Stimulated activated memory B cell treated with anti-CD40 and anti-IgM and Interleukin-4, amounts not matched to agents 10 μg/mL and 1 μg/mL and 100 μg/mL, for 72 hours (primary cell): ENCODE measurements around the gene DHRS2.
"Not testable (repeated sequence)": the region's sequence is repeated elsewhere in the genome, so short reads cannot be mapped to it uniquely, and the experiment has no call there.

Experiments used
- ATAC-seq: fragments of 150-1000 bp; cut with Tn5 transposase; 2 replicates; pipeline ENCODE4 v1.10.0; 2021
- H3K27ac Mint-ChIP-seq: one replicate; pipeline ENCODE4 v1.8.0; 2022; ENCODE audit warnings: mild to moderate bottlenecking, mixed read lengths
- H3K27me3 Mint-ChIP-seq: one replicate; pipeline ENCODE4 v1.8.0; 2022; ENCODE audit warnings: mixed read lengths
- H3K36me3 Mint-ChIP-seq: one replicate; pipeline ENCODE4 v1.8.0; 2022; ENCODE audit warnings: mixed read lengths
- H3K4me1 Mint-ChIP-seq: one replicate; pipeline ENCODE4 v1.8.0; 2022; ENCODE audit warnings: mixed read lengths
- H3K4me3 Mint-ChIP-seq: one replicate; pipeline ENCODE4 v1.8.0; 2022; ENCODE audit warnings: mild to moderate bottlenecking, moderate library complexity, mixed read lengths
- H3K9me3 Mint-ChIP-seq: one replicate; pipeline ENCODE4 v1.8.0; 2022; ENCODE audit warnings: mixed read lengths

Gene DHRS2

GRCh38 chr14:23621932-23622730 is 14.0 kb upstream of the DHRS2 start:
- no peak overlapping the region for H3K27ac Mint-ChIP-seq

GRCh38 chr14:23622990-23623389 is 13.2 kb upstream of the DHRS2 start:
- H3K9me3 Mint-ChIP-seq, result peaks cover 10% of the 10 kb centered on the region

More at GRCh38 chr14:23621932-23622730, 14.0 kb upstream of the DHRS2 start:
- Mint-ChIP-seq H3K9me3 (peaks cover 10% of the 10 kb centered on the region), H3K36me3 (no peaks in the 10 kb centered on the region), H3K27me3 (peaks cover 44% of the 10 kb centered on the region), H3K4me3 (no peak overlapping the region), H3K4me1 (no peaks in the 10 kb centered on the region)
- no peak for ATAC-seq

GRCh38 chr14:23623962-23624361 is 12.2 kb upstream of the DHRS2 start:
- Mint-ChIP-seq H3K4me3 (no peak overlapping the region), H3K4me1 (no peaks in the 10 kb centered on the region)

More at GRCh38 chr14:23622990-23623389, 13.2 kb upstream of the DHRS2 start:
- Mint-ChIP-seq H3K4me3 (no peak overlapping the region), H3K27ac (no peak overlapping the region), H3K4me1 (no peaks in the 10 kb centered on the region), H3K27me3 (peaks cover 44% of the 10 kb centered on the region), H3K36me3 (no peaks in the 10 kb centered on the region)
- no peak for ATAC-seq

GRCh38 chr14:23624830-23625404 is 11.2 kb upstream of the DHRS2 start:
- no peak overlapping the region for H3K27ac Mint-ChIP-seq
- H3K4me1 Mint-ChIP-seq, result no peaks in the 10 kb centered on the region
- H3K27me3 Mint-ChIP-seq, result peaks cover 46% of the 10 kb centered on the region
- ATAC-seq, result no peak
- no peaks in the 10 kb centered on the region for H3K36me3 Mint-ChIP-seq
- H3K9me3 Mint-ChIP-seq, result peaks cover 10% of the 10 kb centered on the region
- no peak overlapping the region for H3K4me3 Mint-ChIP-seq

More at GRCh38 chr14:23623962-23624361, 12.2 kb upstream of the DHRS2 start:
- no peak overlapping the region for H3K27ac Mint-ChIP-seq
- peaks cover 44% of the 10 kb centered on the region for H3K27me3 Mint-ChIP-seq
- no peaks in the 10 kb centered on the region for H3K36me3 Mint-ChIP-seq
- ATAC-seq, result no peak
- H3K9me3 Mint-ChIP-seq, result peaks cover 10% of the 10 kb centered on the region

GRCh38 chr14:23626946-23627345 is 9.2 kb upstream of the DHRS2 start:
- no peak for ATAC-seq
- Mint-ChIP-seq H3K27me3 (peaks cover 36% of the 10 kb centered on the region), H3K4me3 (no peak overlapping the region), H3K9me3 (peaks cover 10% of the 10 kb centered on the region), H3K4me1 (peaks cover 1% of the 10 kb centered on the region), H3K36me3 (no peaks in the 10 kb centered on the region), H3K27ac (no peak overlapping the region)

- no peak overlapping the region for H3K27ac Mint-ChIP-seq
- ATAC-seq, result no peak
- peaks cover 7% of the 10 kb centered on the region for H3K4me1 Mint-ChIP-seq
- H3K9me3 Mint-ChIP-seq, result peaks cover 10% of the 10 kb centered on the region
- H3K27me3 Mint-ChIP-seq, result peaks cover 26% of the 10 kb centered on the region
- H3K36me3 Mint-ChIP-seq, result no peaks in the 10 kb centered on the region
- no peak overlapping the region for H3K4me3 Mint-ChIP-seq
Measured at GRCh38 chr14:23627961-23628360, 8.2 kb upstream of the DHRS2 start.

GRCh38 chr14:23629204-23629603 is 7.0 kb upstream of the DHRS2 start:
- H3K9me3 Mint-ChIP-seq, result peaks cover 9% of the 10 kb centered on the region
- peaks cover 7% of the 10 kb centered on the region for H3K4me1 Mint-ChIP-seq
- H3K27me3 Mint-ChIP-seq, result peaks cover 19% of the 10 kb centered on the region
- H3K27ac Mint-ChIP-seq, result no peak overlapping the region
- no peaks in the 10 kb centered on the region for H3K36me3 Mint-ChIP-seq
- H3K4me3 Mint-ChIP-seq, result no peak overlapping the region
- no peak for ATAC-seq

GRCh38 chr14:23629832-23630396 is 6.2 kb upstream of the DHRS2 start:
- Mint-ChIP-seq H3K4me3 (no peak overlapping the region), H3K36me3 (no peaks in the 10 kb centered on the region), H3K9me3 (peaks cover 2% of the 10 kb centered on the region), H3K27ac (no peak overlapping the region), H3K27me3 (peaks cover 12% of the 10 kb centered on the region), H3K4me1 (peaks cover 11% of the 10 kb centered on the region)
- ATAC-seq, result no peak

- Mint-ChIP-seq H3K36me3 (no peaks in the 10 kb centered on the region), H3K9me3 (no peaks in the 10 kb centered on the region), H3K27ac (no peak overlapping the region), H3K4me3 (no peak overlapping the region), H3K4me1 (peaks cover 15% of the 10 kb centered on the region), H3K27me3 (peaks cover 9% of the 10 kb centered on the region)
- no peak for ATAC-seq
Measured at GRCh38 chr14:23630687-23631086, 5.5 kb upstream of the DHRS2 start.

GRCh38 chr14:23631234-23631633 is 4.9 kb upstream of the DHRS2 start:
- Mint-ChIP-seq H3K4me3 (no peak overlapping the region), H3K4me1 (peaks cover 15% of the 10 kb centered on the region), H3K9me3 (no peaks in the 10 kb centered on the region), H3K27me3 (peaks cover 9% of the 10 kb centered on the region), H3K27ac (no peak overlapping the region), H3K36me3 (no peaks in the 10 kb centered on the region)
- ATAC-seq, result no peak

GRCh38 chr14:23631702-23632460 is 4.3 kb upstream of the DHRS2 start:
- H3K36me3 Mint-ChIP-seq, result no peaks in the 10 kb centered on the region
- peaks cover 15% of the 10 kb centered on the region for H3K4me1 Mint-ChIP-seq
- H3K9me3 Mint-ChIP-seq, result peaks cover under 1% of the 10 kb centered on the region
- ATAC-seq, result peak; percentile 66
- peak overlapping the region; percentile 47 for H3K4me3 Mint-ChIP-seq
- peaks cover 9% of the 10 kb centered on the region for H3K27me3 Mint-ChIP-seq
- H3K27ac Mint-ChIP-seq, result no peak overlapping the region

GRCh38 chr14:23632461-23633159 is 3.6 kb upstream of the DHRS2 start:
- Mint-ChIP-seq H3K4me1 (peaks cover 15% of the 10 kb centered on the region), H3K36me3 (no peaks in the 10 kb centered on the region), H3K27me3 (peaks cover 9% of the 10 kb centered on the region), H3K27ac (no peak overlapping the region), H3K9me3 (peaks cover 3% of the 10 kb centered on the region), H3K4me3 (no peak overlapping the region)
- ATAC-seq, result no peak

GRCh38 chr14:23633160-23633701 is 2.9 kb upstream of the DHRS2 start:
- Mint-ChIP-seq H3K36me3 (no peaks in the 10 kb centered on the region), H3K27ac (no peak overlapping the region), H3K4me3 (no peak overlapping the region), H3K4me1 (peaks cover 15% of the 10 kb centered on the region), H3K9me3 (peaks cover 3% of the 10 kb centered on the region), H3K27me3 (peaks cover 9% of the 10 kb centered on the region)
- ATAC-seq, result no peak

- not testable (repeated sequence) for ATAC-seq, H3K36me3 Mint-ChIP-seq, H3K4me3 Mint-ChIP-seq, H3K27ac Mint-ChIP-seq, H3K9me3 Mint-ChIP-seq
- peaks cover 15% of the 10 kb centered on the region for H3K4me1 Mint-ChIP-seq
- H3K27me3 Mint-ChIP-seq, result peaks cover 14% of the 10 kb centered on the region
Measured at GRCh38 chr14:23634698-23635412, 1.3 kb upstream of the DHRS2 start.
